ENCODE measurements around the gene CEACAM4.
A peak's percentile ranks its signal among the peaks of the same experiment; 100 is the strongest.
"Not testable (repeated sequence)": the region's sequence is repeated elsewhere in the genome, so short reads cannot be mapped to it uniquely, and the experiment has no call there.

The CEACAM4 gene

DNA sequence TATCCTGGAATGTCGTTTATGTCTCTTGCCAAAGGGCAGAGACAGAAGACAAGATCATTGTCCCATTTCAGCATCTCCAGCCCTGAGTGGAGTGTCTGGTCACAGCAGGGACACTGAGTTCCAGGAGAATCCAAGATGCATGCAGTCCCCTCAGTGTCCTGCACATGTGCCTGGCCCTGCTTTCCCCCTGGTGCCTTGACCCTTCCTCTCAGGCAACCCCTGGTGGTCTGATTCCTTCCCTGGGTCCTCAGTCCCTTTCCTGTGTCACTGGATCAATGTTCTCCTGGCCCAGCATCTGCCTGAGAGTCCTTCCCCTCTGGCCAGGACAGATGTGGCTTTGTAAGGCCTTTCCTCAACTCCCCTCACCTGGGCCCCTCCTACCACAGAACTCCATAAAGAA, 41.9 kb downstream of the CEACAM4 start:
- DNase-seq (ENCODE audit: low read depth): no peak

DNA sequence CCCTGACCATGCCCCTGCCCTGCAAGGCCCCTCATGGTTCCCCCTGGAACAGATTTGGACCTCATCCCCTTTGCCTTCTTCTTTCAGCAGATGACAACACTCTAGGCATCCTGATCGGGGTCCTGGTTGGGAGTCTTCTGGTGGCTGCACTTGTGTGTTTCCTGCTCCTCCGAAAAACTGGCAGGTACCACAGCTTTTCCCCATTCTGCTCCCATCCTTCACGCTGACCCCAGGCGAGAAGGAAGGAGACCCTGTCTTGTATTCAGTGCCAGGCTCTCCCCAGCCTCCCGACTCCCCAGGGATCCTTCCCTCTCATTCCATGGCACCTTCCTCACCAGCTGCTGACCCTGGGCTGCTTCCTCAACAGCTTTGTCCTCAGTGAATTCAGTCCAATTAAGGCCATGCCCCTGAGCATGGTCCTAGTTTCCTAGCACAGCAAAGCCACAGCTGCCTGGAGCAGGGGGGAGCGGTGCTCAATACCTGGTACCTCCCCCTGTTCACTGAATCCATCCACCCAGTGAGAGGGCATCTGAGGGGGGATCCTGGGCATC, 42.5 kb downstream of the CEACAM4 start:
- DNase-seq (ENCODE audit: low read depth): no peak

DNA sequence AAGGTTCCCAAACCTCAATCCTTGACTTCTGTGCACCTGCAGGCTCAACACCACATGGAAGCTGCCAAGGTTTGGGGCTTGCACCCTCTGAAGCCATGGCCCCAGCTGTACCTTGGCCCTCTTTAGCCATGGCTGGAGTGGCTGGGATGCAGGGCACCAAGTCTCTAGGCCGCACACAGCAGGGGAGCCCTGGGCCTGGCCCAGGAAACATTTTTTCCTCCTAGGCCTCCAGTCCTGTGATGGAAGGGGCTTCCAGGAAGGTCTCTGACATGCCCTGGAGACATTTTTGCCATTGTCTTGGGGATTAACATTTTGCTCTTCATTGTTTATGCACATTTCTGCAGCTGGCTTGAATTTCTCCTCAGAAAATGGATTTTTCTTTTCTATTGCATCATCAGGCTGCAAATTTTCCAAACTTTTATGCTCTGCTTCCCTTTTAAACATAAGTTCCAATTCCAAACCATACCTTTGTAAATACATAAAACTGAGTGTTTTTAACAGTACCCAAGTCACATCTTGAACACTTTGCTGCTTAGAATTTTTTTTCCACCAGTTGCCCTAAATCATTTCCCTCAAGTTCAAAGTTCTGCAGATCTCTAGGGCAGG, 44.2 kb downstream of the CEACAM4 start:
- not testable (repeated sequence) for DNase-seq (ENCODE audit: low read depth)

DNA sequence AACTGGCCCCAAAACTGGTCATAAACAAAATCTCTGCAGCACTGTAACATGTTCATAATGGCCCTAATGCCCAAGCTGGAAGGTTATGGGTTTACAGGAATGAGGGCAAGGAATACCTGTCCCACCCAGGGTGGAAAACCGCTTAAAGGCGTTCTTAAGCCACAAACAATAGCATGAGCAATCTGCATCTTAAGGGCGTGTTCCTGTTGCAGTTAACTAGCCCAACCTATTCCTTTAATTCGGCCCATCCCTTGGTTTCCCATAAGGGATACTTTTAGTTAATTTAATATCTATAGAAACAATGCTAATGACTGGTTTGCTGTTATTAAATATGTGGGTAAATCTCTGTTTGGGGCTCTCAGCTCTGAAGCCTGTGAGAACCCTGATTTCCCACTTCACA, 45.8 kb downstream of the CEACAM4 start:
- DNase-seq (ENCODE audit: low read depth): not testable (repeated sequence)

DNA sequence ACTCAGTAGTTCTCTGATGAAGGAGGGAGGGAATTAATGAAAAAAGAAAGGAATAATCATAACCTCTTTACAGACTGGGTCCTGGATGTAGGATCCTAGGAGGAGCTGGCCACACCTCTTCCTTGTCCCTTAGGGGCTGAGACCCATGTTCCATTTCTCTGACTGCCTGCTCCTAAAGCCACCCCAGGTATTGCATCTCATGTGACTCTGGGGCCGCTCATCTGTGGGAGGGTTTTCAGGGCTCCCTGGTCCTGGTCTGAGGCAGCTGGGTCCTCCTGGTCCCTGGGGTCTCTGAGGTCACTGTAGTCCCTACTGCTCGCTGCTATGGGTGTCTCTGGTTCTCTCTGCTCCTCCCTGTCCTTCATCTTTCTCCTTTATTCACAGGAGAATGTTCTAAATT, 48.0 kb downstream of the CEACAM4 start:
- no peak for DNase-seq (ENCODE audit: low read depth)

DNA sequence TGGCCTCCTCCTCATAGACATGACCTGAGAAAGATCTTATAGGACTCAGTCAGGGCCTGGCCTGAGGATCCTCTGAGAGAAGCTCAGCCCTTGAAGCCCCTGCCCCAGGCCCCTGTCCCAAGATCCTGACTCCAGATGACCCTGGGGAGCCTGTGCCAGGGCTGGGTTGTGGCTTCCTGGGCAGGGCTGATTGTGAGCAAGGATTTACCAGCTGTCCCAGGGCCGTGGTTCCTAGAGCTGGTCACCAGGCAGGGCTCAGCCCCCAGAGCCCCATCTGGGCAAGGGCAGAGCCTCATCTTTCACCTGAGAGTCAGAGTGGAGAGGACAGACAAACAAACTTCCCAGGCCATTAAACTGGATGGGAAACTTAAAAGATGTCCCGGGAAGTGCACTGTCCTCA, 49.0 kb downstream of the CEACAM4 start:
- no peak for DNase-seq (ENCODE audit: low read depth)

DNA sequence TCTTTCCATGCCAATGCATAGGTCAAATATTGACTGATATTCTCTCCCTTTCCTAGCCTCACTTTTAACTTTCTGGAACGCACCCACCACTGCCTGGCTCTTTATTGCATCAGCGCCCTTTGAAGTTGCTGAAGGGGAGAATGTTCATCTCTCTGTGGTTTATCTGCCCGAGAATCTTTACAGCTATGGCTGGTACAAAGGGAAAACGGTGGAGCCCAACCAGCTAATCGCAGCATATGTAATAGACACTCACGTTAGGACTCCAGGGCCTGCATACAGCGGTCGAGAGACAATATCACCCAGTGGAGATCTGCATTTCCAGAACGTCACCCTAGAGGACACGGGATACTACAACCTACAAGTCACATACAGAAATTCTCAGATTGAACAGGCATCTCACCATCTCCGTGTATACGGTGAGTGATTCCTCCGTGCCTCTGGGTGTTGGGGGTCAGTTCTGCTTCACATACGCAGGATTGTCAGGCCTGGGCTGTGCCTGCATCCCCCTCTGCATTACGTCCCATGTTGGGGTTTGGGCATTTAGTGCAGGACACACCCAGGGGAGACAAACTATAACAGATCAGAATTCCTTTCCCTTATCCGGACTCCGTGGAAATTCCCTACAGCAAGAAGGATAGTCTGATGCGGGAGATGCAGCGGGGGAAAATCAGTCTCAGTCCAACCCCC, 49.6 kb downstream of the CEACAM4 start:
- no peak for DNase-seq (ENCODE audit: low read depth)

DNA sequence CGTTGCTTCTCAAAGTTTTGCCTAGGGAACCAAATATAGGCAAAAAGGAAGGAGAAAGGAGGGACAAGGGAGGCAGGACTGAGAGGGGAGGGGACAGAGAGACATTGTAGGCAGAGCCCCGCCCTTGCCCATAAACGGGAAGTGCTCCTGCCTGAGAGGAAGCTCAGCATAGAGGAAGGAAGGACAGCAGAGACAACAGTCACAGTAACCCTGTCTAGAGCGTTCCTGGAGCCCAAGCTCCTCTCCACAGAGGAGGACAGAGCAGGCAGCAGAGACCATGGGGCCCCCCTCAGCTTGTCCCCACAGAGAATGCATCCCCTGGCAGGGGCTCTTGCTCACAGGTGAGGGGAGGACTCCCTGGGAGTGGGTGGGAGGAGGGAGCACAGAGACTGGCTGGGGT, 50.9 kb downstream of the CEACAM4 start, which contains the start of gene CEACAM21:
TSS of gene CEACAM21 (plus strand) at position 169 of the 400 bp plus-strand sequence. CDS start at position 278, 109 bp downstream.
- DNase-seq (ENCODE audit: low read depth): no peak

DNA sequence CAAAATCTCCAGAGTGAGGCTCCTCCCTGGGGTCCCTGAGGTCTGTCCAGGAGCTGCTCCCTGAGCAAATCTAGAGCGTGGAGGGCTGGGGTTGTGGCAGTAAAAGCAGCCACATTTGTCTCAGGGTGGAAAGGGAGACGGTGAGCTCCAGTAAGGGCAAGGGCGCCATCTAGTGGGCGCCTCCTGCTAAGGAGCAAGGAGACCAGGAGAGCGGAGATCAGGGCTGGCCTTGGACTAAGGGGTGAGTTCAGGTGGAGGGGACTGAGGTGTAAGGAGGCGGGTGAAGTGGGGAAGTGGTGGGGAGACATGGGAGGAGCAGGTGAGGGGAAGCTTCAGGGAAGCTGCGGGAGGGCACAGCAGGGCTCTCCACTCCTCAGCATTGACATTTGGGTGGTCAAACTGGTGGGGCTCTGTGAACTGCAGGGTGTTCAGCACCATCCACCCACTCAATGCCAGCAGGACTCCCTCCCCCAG, 56.2 kb downstream of the CEACAM4 start:
- peak; percentile 55 for DNase-seq (ENCODE audit: low read depth)

DNA sequence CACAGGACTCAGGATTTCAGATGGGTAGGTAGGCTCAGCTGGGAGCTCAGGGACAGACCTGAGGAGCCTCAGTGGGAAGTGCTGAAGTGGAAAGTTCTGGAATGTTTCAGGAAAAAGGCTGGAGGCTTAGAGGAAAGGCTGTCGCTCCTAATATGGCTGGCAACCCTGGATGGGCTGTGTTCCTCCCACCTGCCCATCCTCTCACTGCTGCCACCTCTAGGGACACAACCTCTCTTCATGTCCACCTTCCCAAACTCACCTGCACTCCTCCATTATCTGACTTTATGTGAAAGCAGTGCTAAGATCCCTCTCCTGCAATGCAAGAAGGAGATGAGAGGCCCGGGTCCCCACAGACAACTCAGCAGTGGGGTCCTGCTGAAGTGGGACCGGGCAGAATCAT, 56.7 kb downstream of the CEACAM4 start:
- no peak for DNase-seq (ENCODE audit: low read depth)

DNA sequence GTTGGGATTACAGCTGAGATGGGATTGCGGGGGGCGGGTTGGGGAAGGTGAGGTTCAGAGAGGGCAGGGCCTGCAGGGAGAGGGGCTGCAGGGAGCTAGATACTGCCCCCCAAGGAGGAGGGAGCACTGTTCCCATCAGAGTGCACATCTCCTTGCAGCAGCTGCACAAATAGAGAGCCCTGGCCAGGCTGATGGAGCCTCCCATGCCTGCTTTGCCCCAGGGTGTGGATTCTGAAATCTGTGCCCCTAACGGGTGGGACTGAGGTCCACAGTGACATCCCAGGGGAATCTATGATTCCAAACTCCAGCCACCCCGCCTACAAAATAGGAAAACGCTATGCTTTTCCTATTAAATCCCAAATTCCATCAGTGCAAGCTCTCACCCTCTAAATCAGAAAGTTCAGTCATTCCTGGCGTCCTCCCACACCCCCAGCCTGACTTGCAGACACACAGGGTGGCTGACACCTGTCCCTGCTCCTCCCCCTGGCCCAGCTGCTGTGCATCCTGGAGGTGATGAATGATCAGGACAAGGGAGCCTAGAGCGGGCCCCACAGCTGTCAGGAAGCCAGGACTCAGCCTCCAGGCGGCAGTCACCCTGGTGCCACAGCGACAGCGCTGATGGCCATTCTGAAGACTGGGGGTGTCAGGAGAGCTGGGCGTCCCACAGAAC, 57.3 kb downstream of the CEACAM4 start:
- DNase-seq (ENCODE audit: low read depth): no peak

Data from stimulated activated CD8-positive, alpha-beta memory T cell treated with anti-CD3 and anti-CD28 coated beads, Interleukin-12 subunit alpha, Interleukin-12 subunit beta, amount 100 ng/mL, for 4 hours (primary cell).